ENCODE measurements around the gene FGGY.

FGGY gene

DNA sequence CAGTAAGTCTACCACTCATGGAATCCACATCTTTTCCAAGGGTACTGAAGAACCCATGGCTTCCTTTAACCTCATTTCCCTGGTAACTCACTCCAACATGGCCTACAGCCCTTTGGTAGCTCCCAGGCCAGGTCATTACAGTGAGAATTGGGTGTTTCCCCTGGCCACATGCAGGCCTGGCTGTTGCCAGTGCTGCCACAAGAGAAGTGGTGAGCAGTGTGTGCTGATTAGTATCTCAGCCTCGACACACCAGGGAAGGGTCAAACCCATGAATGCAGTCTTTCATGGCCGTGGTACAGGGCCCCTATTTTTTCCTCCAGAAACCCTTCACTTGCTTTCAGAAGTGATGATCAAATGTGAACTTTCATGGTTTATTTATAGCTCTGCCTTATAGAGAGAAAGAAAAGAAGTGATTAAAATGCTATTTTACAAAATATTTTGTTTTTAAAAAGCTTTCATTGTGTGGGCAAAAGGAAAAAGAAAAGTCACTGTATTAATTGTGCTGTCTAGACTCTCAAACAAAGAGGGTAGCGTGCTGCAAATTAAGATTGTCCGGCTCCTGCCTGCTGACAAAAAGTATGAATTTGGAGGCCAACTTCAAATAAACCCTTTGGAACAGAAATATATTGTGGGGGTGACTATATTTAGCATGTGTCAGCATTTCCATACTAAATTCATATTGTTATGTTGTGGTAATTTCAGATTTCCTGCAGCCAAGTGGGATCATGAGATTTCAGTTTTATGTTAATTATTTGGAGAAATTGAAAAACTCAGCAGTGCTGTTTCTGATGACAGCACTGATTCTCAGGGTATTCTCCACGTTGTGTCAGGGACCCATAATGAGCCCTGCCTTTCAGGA is 455.9 kb downstream of the FGGY start:
- Histone ChIP-seq H3K36me3 (ENCODE audit: control insufficient read depth in 2 of 2, insufficient read depth in 1 of 2, low read length in 2 of 2) (no peaks in the 10 kb centered on the region), H3K9me3 (ENCODE audit: control insufficient read depth, insufficient read depth, low read depth, low read length) (no peaks in the 10 kb centered on the region), H3K4me3 (ENCODE audit: low read depth, low read length) (no peak overlapping the region), H3K4me1 (ENCODE audit: control insufficient read depth, insufficient read depth, low read length) (no peaks in the 10 kb centered on the region), H3K27ac (ENCODE audit: extremely low read depth, low read depth, low read length) (no peak overlapping the region)
- TF ChIP-seq ZNF239 (tag by site-specific recombination; IDR thresholded peaks at IDR 0.05), result no peak
- no peak for TF ChIP-seq ZBTB21 (tag by site-specific recombination; IDR thresholded peaks at IDR 0.05)
- no peak for TF ChIP-seq ZNF2 (tag by site-specific recombination; IDR thresholded peaks at IDR 0.05)
- TF ChIP-seq ZNF16 (tag by site-specific recombination; IDR thresholded peaks at IDR 0.05; ENCODE audit: low read depth), result no peak
- TF ChIP-seq, protein P1, sequence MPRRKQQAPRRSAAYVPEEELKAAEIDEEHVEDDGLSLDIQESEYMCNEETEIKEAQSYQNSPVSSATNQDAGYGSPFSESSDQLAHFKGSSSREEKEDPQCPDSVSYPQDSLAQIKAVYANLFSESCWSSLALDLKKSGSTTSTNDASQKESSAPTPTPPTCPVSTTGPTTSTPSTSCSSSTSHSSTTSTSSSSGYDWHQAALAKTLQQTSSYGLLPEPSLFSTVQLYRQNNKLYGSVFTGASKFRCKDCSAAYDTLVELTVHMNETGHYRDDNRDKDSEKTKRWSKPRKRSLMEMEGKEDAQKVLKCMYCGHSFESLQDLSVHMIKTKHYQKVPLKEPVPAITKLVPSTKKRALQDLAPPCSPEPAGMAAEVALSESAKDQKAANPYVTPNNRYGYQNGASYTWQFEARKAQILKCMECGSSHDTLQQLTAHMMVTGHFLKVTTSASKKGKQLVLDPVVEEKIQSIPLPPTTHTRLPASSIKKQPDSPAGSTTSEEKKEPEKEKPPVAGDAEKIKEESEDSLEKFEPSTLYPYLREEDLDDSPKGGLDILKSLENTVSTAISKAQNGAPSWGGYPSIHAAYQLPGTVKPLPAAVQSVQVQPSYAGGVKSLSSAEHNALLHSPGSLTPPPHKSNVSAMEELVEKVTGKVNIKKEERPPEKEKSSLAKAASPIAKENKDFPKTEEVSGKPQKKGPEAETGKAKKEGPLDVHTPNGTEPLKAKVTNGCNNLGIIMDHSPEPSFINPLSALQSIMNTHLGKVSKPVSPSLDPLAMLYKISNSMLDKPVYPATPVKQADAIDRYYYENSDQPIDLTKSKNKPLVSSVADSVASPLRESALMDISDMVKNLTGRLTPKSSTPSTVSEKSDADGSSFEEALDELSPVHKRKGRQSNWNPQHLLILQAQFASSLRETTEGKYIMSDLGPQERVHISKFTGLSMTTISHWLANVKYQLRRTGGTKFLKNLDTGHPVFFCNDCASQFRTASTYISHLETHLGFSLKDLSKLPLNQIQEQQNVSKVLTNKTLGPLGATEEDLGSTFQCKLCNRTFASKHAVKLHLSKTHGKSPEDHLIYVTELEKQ (tag by site-specific recombination; IDR thresholded peaks at IDR 0.05; ENCODE audit: borderline replicate concordance), result no peak
- TF ChIP-seq ZNF416 (tag by site-specific recombination; IDR thresholded peaks at IDR 0.05), result no peak
- no peak for TF ChIP-seq ZNF155 (tag by site-specific recombination; IDR thresholded peaks at IDR 0.05)
- no peak for TF ChIP-seq ZNF558 (tag by site-specific recombination; IDR thresholded peaks at IDR 0.05)
- no peak for TF ChIP-seq ZNF184 (tag by site-specific recombination; IDR thresholded peaks at IDR 0.05)
- TF ChIP-seq, protein P2, sequence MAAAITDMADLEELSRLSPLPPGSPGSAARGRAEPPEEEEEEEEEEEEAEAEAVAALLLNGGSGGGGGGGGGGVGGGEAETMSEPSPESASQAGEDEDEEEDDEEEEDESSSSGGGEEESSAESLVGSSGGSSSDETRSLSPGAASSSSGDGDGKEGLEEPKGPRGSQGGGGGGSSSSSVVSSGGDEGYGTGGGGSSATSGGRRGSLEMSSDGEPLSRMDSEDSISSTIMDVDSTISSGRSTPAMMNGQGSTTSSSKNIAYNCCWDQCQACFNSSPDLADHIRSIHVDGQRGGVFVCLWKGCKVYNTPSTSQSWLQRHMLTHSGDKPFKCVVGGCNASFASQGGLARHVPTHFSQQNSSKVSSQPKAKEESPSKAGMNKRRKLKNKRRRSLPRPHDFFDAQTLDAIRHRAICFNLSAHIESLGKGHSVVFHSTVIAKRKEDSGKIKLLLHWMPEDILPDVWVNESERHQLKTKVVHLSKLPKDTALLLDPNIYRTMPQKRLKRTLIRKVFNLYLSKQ (tag by site-specific recombination; IDR thresholded peaks at IDR 0.05; ENCODE audit: borderline replicate concordance), result no peak
- TF ChIP-seq, protein P3, sequence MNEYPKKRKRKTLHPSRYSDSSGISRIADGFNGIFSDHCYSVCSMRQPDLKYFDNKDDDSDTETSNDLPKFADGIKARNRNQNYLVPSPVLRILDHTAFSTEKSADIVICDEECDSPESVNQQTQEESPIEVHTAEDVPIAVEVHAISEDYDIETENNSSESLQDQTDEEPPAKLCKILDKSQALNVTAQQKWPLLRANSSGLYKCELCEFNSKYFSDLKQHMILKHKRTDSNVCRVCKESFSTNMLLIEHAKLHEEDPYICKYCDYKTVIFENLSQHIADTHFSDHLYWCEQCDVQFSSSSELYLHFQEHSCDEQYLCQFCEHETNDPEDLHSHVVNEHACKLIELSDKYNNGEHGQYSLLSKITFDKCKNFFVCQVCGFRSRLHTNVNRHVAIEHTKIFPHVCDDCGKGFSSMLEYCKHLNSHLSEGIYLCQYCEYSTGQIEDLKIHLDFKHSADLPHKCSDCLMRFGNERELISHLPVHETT (tag by site-specific recombination; IDR thresholded peaks at IDR 0.05), result no peak
- no peak for TF ChIP-seq MZF1 (tag by site-specific recombination; IDR thresholded peaks at IDR 0.05; ENCODE audit: borderline replicate concordance)
- CTCF ChIA-PET, result interaction anchor here (1.3 kb wide), 1 partner anchor 23 kb away, joined by 4 read pairs; no protein-coding TSS in a partner anchor
- POLR2A ChIA-PET, result no interaction called here

DNA sequence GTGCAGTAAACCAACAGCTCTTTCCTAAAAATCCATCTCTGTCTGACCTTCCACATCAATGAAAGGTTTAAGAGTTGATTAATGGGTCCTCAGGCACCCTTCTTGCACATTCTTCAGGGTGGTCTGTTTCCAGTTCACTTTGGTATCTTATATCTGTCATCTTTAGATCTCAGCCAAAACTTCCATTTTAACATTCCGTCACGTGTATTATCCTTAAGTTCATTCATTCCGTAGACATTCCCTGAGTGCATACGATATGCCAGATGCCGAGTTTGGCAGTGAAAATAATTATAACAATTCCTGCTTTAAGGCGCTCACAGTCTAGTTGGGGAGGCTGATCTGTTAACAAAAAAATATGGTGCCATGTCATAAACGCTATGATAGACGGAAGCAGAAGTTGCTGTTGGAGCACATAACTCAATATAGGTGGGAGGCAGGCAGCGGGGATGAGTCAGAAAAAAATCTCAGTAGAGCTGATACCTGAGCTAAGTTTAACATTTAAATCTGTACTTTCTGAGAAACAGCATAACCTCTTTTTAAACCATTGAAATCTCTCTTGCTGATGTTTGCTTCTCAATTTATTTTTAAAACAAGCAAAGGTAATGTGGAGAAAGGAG is 458.3 kb downstream of the FGGY start:
- no peaks in the 10 kb centered on the region for H3K36me3 ChIP-seq (ENCODE audit: control insufficient read depth in 2 of 2, insufficient read depth in 1 of 2, low read length in 2 of 2)
- ChIA-PET CTCF (interaction anchor here (1.2 kb wide), 1 partner anchor 1103 kb away, joined by 5 read pairs; no protein-coding TSS in a partner anchor), POLR2A (no interaction called here)
- H3K4me1 ChIP-seq (ENCODE audit: control insufficient read depth, insufficient read depth, low read length), result no peaks in the 10 kb centered on the region
- no peak overlapping the region for H3K4me3 ChIP-seq (ENCODE audit: low read depth, low read length)
- H3K27ac ChIP-seq (ENCODE audit: extremely low read depth, low read depth, low read length), result no peak overlapping the region
- H3K9me3 ChIP-seq (ENCODE audit: control insufficient read depth, insufficient read depth, low read depth, low read length), result no peaks in the 10 kb centered on the region
- TF ChIP-seq, protein P4, sequence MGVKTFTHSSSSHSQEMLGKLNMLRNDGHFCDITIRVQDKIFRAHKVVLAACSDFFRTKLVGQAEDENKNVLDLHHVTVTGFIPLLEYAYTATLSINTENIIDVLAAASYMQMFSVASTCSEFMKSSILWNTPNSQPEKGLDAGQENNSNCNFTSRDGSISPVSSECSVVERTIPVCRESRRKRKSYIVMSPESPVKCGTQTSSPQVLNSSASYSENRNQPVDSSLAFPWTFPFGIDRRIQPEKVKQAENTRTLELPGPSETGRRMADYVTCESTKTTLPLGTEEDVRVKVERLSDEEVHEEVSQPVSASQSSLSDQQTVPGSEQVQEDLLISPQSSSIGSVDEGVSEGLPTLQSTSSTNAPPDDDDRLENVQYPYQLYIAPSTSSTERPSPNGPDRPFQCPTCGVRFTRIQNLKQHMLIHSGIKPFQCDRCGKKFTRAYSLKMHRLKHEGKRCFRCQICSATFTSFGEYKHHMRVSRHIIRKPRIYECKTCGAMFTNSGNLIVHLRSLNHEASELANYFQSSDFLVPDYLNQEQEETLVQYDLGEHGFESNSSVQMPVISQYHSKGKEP (tag by site-specific recombination; IDR thresholded peaks at IDR 0.05), result no peak
- TF ChIP-seq OSR2 (tag by site-specific recombination; IDR thresholded peaks at IDR 0.05), result no peak
- TF ChIP-seq, protein P5, sequence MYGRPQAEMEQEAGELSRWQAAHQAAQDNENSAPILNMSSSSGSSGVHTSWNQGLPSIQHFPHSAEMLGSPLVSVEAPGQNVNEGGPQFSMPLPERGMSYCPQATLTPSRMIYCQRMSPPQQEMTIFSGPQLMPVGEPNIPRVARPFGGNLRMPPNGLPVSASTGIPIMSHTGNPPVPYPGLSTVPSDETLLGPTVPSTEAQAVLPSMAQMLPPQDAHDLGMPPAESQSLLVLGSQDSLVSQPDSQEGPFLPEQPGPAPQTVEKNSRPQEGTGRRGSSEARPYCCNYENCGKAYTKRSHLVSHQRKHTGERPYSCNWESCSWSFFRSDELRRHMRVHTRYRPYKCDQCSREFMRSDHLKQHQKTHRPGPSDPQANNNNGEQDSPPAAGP (tag by site-specific recombination; IDR thresholded peaks at IDR 0.05), result no peak
- TF ChIP-seq, protein P6, sequence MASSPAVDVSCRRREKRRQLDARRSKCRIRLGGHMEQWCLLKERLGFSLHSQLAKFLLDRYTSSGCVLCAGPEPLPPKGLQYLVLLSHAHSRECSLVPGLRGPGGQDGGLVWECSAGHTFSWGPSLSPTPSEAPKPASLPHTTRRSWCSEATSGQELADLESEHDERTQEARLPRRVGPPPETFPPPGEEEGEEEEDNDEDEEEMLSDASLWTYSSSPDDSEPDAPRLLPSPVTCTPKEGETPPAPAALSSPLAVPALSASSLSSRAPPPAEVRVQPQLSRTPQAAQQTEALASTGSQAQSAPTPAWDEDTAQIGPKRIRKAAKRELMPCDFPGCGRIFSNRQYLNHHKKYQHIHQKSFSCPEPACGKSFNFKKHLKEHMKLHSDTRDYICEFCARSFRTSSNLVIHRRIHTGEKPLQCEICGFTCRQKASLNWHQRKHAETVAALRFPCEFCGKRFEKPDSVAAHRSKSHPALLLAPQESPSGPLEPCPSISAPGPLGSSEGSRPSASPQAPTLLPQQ (tag by site-specific recombination; IDR thresholded peaks at IDR 0.05), result no peak
- TF ChIP-seq, protein P7, sequence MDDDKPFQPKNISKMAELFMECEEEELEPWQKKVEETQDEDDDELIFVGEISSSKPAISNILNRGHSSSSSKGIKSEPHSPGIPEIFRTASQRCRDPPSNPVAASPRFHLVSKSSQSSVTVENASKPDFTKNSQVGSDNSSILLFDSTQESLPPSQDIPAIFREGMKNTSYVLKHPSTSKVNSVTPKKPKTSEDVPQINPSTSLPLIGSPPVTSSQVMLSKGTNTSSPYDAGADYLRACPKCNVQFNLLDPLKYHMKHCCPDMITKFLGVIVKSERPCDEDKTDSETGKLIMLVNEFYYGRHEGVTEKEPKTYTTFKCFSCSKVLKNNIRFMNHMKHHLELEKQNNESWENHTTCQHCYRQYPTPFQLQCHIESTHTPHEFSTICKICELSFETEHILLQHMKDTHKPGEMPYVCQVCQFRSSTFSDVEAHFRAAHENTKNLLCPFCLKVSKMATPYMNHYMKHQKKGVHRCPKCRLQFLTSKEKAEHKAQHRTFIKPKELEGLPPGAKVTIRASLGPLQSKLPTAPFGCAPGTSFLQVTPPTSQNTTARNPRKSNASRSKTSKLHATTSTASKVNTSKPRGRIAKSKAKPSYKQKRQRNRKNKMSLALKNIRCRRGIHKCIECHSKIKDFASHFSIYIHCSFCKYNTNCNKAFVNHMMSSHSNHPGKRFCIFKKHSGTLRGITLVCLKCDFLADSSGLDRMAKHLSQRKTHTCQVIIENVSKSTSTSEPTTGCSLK (tag by site-specific recombination; IDR thresholded peaks at IDR 0.05), result no peak
- TF ChIP-seq ZNF555 (tag by site-specific recombination; conservative IDR thresholded peaks at IDR 0.05), result no peak
- no peak for TF ChIP-seq ZSCAN23 (tag by site-specific recombination; IDR thresholded peaks at IDR 0.05)
- no peak for TF ChIP-seq ZSCAN16 (tag by site-specific recombination; IDR thresholded peaks at IDR 0.05)

Data from HEK293 (cell line).